Glutamatergic neuron (in vitro differentiated cells): ENCODE data around the gene RNGTT. TPM values are rescaled to one million over a fixed set of nuclear protein-coding genes. Genes with fewer than 3 reads are reported as not detected.

Experiments used
- DNase-seq: peaks from one replicate; pipeline ENCODE4 v3.0.0; 2022
- H3K27ac Mint-ChIP-seq: one replicate; pipeline ENCODE4 v1.8.0; 2020; ENCODE audit warnings: mild to moderate bottlenecking, mixed read lengths, inconsistent platforms; ENCODE audit not compliant: unreplicated experiment
- H3K27me3 Mint-ChIP-seq: one replicate; pipeline ENCODE4 v1.8.0; 2020; ENCODE audit warnings: mild to moderate bottlenecking, moderate library complexity, mixed read lengths, inconsistent platforms; ENCODE audit not compliant: unreplicated experiment
- H3K36me3 Mint-ChIP-seq: one replicate; pipeline ENCODE4 v1.8.0; 2020; ENCODE audit warnings: mild to moderate bottlenecking, mixed read lengths, inconsistent platforms; ENCODE audit not compliant: unreplicated experiment
- H3K4me1 Mint-ChIP-seq: one replicate; pipeline ENCODE4 v1.8.0; 2020; ENCODE audit warnings: mild to moderate bottlenecking, low read depth, mixed read lengths, inconsistent platforms; ENCODE audit not compliant: unreplicated experiment
- H3K4me3 Mint-ChIP-seq: one replicate; pipeline ENCODE4 v1.8.0; 2020; ENCODE audit warnings: mild to moderate bottlenecking, mixed read lengths, inconsistent platforms; ENCODE audit not compliant: unreplicated experiment
- H3K9me3 Mint-ChIP-seq: one replicate; pipeline ENCODE4 v1.8.0; 2020; ENCODE audit warnings: mild to moderate bottlenecking, moderate library complexity, mixed read lengths, inconsistent platforms; ENCODE audit not compliant: unreplicated experiment
- CTCF ChIP-seq: fragments of 200-600 bp; sonication (generic); IDR thresholded peaks from one replicate; pipeline ENCODE4 v1.5.0; 2021; ENCODE audit not compliant: partially characterized antibody, unreplicated experiment
- total RNA-seq: library from RNA; stranded (reverse); fragmentation: NEBNext Ultra II Directional; extraction: Animal tissue kit (Norgen Biotek cat#: 25700); gene quantifications from one replicate; pipeline ENCODE4 v1.2.1, GENCODE V29; 2021; ENCODE audit not compliant: unreplicated experiment

Gene RNGTT
- total RNA-seq, 1 donor from 2014 or later, result 23.9 TPM

GRCh38 chr6:89008815-89009374 is 45.5 kb upstream of the RNGTT start:
- Mint-ChIP-seq H3K9me3 (no peaks in the 10 kb centered on the region), H3K27me3 (no peaks in the 10 kb centered on the region), H3K4me3 (no peak overlapping the region), H3K36me3 (no peaks in the 10 kb centered on the region), H3K4me1 (no peaks in the 10 kb centered on the region), H3K27ac (no peak overlapping the region)
- no peak for TF ChIP-seq CTCF
- no peak for DNase-seq

DNA sequence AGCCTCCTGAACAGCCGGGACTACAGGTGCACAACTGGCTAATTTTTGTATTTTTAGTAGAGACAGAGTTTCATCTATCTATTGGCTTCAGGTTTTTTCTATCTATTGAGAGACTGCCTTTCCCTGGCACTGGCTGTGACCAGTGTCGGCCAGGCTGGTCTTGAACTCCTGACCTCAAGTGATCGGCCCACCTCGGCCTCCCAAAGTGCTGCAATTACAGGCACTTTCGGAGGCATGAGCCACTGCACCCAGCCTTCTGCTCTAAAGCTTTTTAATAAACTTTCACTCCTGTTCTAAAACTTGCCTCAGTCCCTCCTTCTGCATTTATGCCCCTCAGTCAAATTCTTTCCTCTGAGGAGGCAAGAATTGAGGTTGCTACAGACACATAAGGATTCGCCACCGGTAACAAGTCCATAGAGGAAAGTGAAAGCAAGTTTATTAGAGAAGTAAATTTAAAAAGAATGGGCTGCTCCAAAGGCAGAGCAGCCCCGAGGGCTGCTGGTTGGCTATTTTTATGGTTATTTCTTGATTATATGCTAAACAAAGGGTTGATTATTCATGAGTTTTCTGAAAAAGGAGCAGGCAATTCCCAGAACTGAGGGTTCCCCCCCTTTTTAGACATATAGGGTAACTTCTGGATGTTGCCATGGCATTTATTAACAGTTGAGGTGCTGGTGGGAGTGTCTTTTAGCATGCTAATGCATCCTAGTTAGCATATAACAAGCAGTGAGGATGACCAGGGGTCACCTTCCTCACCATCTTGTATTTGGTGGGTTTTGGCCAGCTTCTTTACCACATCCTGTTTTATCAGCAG is 44.8 kb upstream of the RNGTT start:
- Mint-ChIP-seq H3K9me3 (no peaks in the 10 kb centered on the region), H3K4me1 (no peaks in the 10 kb centered on the region), H3K27me3 (no peaks in the 10 kb centered on the region), H3K27ac (no peak overlapping the region), H3K4me3 (no peak overlapping the region), H3K36me3 (no peaks in the 10 kb centered on the region)
- no peak for DNase-seq
- no peak for TF ChIP-seq CTCF

DNA sequence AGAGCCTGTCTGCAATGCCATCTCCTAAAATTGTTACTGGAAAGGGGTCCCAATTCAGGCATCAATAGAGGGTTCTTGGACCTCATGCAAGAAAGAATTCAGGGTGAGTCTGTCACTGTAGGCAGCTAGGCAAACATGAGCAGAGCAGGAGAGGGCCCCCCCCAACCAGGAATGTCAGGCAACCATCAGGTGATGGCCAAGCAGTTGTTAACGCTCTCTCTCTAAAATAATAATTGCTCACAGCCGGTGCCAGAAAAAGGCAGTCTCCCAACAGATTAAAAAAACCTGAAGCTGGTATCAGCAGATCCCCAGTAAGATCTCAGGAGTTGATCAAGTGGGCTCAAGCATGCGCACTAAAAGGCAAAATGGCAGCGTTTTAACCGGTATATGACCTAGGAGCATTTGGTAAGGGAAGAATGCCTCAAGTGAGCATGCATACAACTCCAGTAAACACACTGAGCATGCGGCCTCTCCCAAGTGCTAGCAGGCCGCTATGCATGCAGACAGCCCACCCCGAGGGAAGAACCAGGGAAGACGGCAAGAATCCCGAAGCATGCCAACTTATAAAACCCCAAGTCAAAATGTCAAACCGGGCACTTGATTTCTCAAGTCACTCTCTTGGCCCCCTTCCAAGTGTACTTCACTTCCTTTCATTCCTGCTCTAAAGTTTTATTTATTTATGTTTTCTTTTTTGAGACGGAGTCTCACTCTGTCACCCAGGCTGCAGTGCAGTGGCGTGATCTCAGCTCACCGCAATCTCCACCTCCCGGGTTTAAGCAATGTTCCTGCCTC is 44.0 kb upstream of the RNGTT start:
- no peaks in the 10 kb centered on the region for H3K36me3 Mint-ChIP-seq
- no peaks in the 10 kb centered on the region for H3K9me3 Mint-ChIP-seq
- H3K4me3 Mint-ChIP-seq, result no peak overlapping the region
- no peak for TF ChIP-seq CTCF
- DNase-seq, result no peak
- H3K27ac Mint-ChIP-seq, result no peak overlapping the region
- no peaks in the 10 kb centered on the region for H3K4me1 Mint-ChIP-seq
- H3K27me3 Mint-ChIP-seq, result no peaks in the 10 kb centered on the region

- Mint-ChIP-seq H3K27ac (no peak overlapping the region), H3K4me3 (no peak overlapping the region), H3K36me3 (no peaks in the 10 kb centered on the region), H3K9me3 (no peaks in the 10 kb centered on the region), H3K4me1 (no peaks in the 10 kb centered on the region), H3K27me3 (no peaks in the 10 kb centered on the region)
- DNase-seq, result no peak
- TF ChIP-seq CTCF, result no peak
Observed at GRCh38 chr6:89002523-89002922, 39.1 kb upstream of the RNGTT start.

DNA sequence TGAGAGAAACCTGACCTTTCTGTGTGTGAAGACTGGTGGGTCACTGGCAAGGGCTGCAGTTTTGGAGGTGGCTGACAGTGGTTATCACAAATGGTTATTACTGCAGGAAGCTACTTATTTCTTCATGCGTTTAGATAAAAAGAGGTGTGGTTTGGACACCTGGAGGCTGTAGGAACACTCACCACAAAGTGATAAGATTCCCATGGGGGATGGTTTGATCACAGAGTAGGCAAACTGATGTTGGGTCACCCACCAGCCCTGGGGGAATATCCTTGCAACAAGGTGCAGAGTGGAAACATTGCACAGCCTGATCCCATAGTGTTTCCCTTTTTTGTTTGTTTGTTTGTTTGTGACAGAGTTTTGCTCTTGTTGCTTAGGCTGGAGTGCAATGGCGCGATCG is 33.9 kb upstream of the RNGTT start:
- H3K27ac Mint-ChIP-seq, result no peak overlapping the region
- peaks cover 1% of the 10 kb centered on the region for H3K9me3 Mint-ChIP-seq
- DNase-seq, result no peak
- H3K27me3 Mint-ChIP-seq, result no peaks in the 10 kb centered on the region
- TF ChIP-seq CTCF, result no peak
- no peaks in the 10 kb centered on the region for H3K4me1 Mint-ChIP-seq
- H3K4me3 Mint-ChIP-seq, result no peak overlapping the region
- H3K36me3 Mint-ChIP-seq, result no peaks in the 10 kb centered on the region
